ENCODE data around the gene ABCF1. TPM values are rescaled to one million over a fixed set of nuclear protein-coding genes. Genes with fewer than 3 reads are reported as not detected.
A peak's percentile ranks its signal among the peaks of the same experiment; 100 is the strongest.

The ABCF1 gene
- total and polyA plus RNA-seq, 9 of the 15 experiments (the other 6 are each of a cell fraction or from before 2014, with no cell fraction given), result 41.6 to 193 (median 102) TPM

DNA sequence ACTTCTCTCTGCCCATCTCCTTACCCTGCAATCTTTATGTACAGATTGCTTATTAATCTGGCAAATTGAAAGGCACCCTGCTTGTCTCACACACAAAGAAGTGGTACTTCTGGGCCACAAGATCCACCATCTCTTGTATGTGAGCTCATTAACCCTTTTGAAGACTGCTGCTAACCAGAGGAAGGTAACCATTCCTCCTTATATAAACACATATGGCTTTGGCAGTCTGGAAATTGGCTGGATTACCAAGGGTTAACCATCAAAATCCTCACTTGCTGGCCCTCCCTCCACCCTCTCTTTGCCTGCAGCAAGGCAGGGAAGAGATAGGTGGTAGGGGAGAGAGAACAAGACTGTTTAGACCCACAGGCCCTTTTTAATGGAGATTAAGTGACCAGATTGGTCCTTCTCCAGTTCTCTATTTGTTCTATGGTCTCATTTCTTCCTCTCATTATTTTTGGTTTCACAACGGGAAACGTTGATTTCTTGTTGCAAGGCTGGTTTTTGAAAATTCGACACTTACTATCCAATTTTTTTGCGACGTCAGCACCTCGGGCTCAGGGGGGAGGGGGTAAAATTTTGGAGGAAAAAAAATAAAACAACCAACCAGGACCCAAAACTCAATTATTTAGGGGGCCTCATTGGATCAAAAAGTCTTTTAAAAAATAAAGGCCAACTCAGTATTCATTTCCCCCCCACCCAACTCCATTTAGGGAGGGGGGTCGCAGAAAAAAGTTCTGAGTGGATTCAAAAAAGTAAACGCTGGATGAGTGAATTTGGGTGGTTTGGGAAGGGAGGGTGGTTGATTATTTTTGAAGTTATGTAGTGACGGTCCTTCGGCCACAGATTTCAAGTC lies 44.9 kb downstream of the ABCF1 start (continued):
- TF ChIP-seq MEF2D (tag; conservative IDR thresholded peaks at IDR 0.05; ENCODE audit: low read depth), result 0 out of 2 replicates have a peak, but pooled peaks have one; percentile 6
- TF ChIP-seq ZNF76 (CRISPR knock-in tag; IDR thresholded peaks at IDR 0.05; ENCODE audit: borderline replicate concordance), result no peak
- TF ChIP-seq, protein P1, sequence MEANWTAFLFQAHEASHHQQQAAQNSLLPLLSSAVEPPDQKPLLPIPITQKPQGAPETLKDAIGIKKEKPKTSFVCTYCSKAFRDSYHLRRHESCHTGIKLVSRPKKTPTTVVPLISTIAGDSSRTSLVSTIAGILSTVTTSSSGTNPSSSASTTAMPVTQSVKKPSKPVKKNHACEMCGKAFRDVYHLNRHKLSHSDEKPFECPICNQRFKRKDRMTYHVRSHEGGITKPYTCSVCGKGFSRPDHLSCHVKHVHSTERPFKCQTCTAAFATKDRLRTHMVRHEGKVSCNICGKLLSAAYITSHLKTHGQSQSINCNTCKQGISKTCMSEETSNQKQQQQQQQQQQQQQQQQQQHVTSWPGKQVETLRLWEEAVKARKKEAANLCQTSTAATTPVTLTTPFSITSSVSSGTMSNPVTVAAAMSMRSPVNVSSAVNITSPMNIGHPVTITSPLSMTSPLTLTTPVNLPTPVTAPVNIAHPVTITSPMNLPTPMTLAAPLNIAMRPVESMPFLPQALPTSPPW (CRISPR knock-in tag; IDR thresholded peaks at IDR 0.05), result peak; percentile 44
- TF ChIP-seq MTA1 (IDR thresholded peaks at IDR 0.05; ENCODE audit: borderline replicate concordance), result no peak
- TF ChIP-seq RCOR1 (IDR thresholded peaks at IDR 0.05; ENCODE audit: borderline replicate concordance in 1 of 2, low read depth in 2 of 2, low read length in 2 of 2), result no peak
- TF ChIP-seq, protein P2, sequence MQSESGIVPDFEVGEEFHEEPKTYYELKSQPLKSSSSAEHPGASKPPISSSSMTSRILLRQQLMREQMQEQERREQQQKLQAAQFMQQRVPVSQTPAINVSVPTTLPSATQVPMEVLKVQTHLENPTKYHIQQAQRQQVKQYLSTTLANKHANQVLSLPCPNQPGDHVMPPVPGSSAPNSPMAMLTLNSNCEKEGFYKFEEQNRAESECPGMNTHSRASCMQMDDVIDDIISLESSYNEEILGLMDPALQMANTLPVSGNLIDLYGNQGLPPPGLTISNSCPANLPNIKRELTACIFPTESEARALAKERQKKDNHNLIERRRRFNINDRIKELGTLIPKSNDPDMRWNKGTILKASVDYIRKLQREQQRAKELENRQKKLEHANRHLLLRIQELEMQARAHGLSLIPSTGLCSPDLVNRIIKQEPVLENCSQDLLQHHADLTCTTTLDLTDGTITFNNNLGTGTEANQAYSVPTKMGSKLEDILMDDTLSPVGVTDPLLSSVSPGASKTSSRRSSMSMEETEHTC (IDR thresholded peaks at IDR 0.05), result no peak
- no peak for TF ChIP-seq SAFB2 (IDR thresholded peaks at IDR 0.05; ENCODE audit: borderline replicate concordance, low read depth, low read length, severe bottlenecking)
- TF ChIP-seq POLR3A (IDR thresholded peaks at IDR 0.05; ENCODE audit: borderline replicate concordance, extremely low read depth, insufficient read depth, insufficient read length), result no peak
- no peak for TF ChIP-seq ZNF41 (CRISPR knock-in tag; conservative IDR thresholded peaks at IDR 0.05)
- TF ChIP-seq U2AF1 (optimal IDR thresholded peaks at IDR 0.05; ENCODE audit: low read depth, low read length), result no peak
- no peak for TF ChIP-seq NFRKB (IDR thresholded peaks at IDR 0.05; ENCODE audit: low read depth)
- no peak for TF ChIP-seq BMI1 (IDR thresholded peaks at IDR 0.05; ENCODE audit: low read length)
- TF ChIP-seq PHTF2 (CRISPR knock-in tag; IDR thresholded peaks at IDR 0.05), result no peak; the same call in 1 of the 2 replicates
- TF ChIP-seq NFE2L1 (tag; IDR thresholded peaks at IDR 0.05; ENCODE audit: borderline replicate concordance, low read depth), result no peak
- TF ChIP-seq, protein P3, sequence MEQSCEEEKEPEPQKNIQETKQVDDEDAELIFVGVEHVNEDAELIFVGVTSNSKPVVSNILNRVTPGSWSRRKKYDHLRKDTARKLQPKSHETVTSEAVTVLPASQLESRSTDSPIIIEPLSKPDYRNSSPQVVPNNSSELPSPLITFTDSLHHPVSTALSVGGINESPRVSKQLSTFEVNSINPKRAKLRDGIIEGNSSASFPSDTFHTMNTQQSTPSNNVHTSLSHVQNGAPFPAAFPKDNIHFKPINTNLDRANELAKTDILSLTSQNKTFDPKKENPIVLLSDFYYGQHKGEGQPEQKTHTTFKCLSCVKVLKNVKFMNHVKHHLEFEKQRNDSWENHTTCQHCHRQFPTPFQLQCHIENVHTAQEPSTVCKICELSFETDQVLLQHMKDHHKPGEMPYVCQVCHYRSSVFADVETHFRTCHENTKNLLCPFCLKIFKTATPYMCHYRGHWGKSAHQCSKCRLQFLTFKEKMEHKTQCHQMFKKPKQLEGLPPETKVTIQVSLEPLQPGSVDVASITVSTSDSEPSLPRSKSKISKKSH (CRISPR knock-in tag; IDR thresholded peaks at IDR 0.05), result no peak
- TF ChIP-seq PHB (CRISPR knock-in tag; IDR thresholded peaks at IDR 0.05), result peak; percentile 74; the same call in 1 of the 2 replicates
- TF ChIP-seq, protein P4, sequence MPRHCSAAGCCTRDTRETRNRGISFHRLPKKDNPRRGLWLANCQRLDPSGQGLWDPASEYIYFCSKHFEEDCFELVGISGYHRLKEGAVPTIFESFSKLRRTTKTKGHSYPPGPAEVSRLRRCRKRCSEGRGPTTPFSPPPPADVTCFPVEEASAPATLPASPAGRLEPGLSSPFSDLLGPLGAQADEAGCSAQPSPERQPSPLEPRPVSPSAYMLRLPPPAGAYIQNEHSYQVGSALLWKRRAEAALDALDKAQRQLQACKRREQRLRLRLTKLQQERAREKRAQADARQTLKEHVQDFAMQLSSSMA (CRISPR knock-in tag; IDR thresholded peaks at IDR 0.05), result no peak
- TF ChIP-seq IFI16 (CRISPR knock-in tag; IDR thresholded peaks at IDR 0.05), result no peak

All from K562 (cell line).